Lung (tissue), 12 donors: Measurements from ENCODE around the gene BMP8A. TPM values are rescaled to one million over a fixed set of nuclear protein-coding genes. Genes with fewer than 3 reads are reported as not detected.

Source experiments
- ATAC-seq: fragments of 200-7000 bp; cut with Tn5 transposase; one replicate; pipeline ENCODE4 v1.9.1; 2020; ENCODE audit warnings: moderate number of reproducible peaks; ENCODE audit not compliant: insufficient read depth, low FRiP score
- DNase-seq, 3 donors: peaks; one replicate each; pipeline ENCODE4 v3.0.0-alpha.2; 2013 to 2017
- H3K27ac ChIP-seq, 2 donors: one replicate each; pipeline ENCODE4 v1.5.1; 2013; ENCODE audit warnings: mild to moderate bottlenecking in 2 of 2, moderate library complexity in 2 of 2, control low read depth in 1 of 2, inconsistent platforms in 1 of 2, low read depth in 1 of 2, low read length in 1 of 2
- H3K27me3 ChIP-seq, 3 donors: one replicate each; pipeline ENCODE4 v1.5.1; 2013; ENCODE audit warnings: low read length in 2 of 3; ENCODE audit not compliant: control insufficient read depth in 3 of 3, insufficient read depth in 3 of 3
- H3K36me3 ChIP-seq, 4 donors: one replicate each; pipeline ENCODE4 v1.5.1; 2013; ENCODE audit warnings: low read length in 4 of 4, mild to moderate bottlenecking in 1 of 4, moderate library complexity in 1 of 4; ENCODE audit not compliant: control insufficient read depth in 4 of 4, insufficient read depth in 4 of 4
- H3K4me1 ChIP-seq, 5 donors: one replicate each; pipeline ENCODE4 v1.5.1; 2013; ENCODE audit warnings: low read length in 5 of 5, mild to moderate bottlenecking in 2 of 5, moderate library complexity in 1 of 5; ENCODE audit not compliant: control insufficient read depth in 5 of 5, insufficient read depth in 5 of 5
- H3K4me3 ChIP-seq: one replicate; pipeline ENCODE4 v1.5.1; 2013; ENCODE audit warnings: mild to moderate bottlenecking, control low read depth, moderate library complexity
- H3K9ac ChIP-seq, 2 donors: one replicate each; pipeline ENCODE4 v1.5.1; 2013; ENCODE audit warnings: low read length in 2 of 2, control low read depth in 1 of 2; ENCODE audit not compliant: insufficient read depth in 1 of 2
- H3K9me3 ChIP-seq, 4 donors: one replicate each; pipeline ENCODE4 v1.5.1; 2013; ENCODE audit warnings: low read length in 3 of 4, mild to moderate bottlenecking in 1 of 4, moderate library complexity in 1 of 4; ENCODE audit not compliant: control insufficient read depth in 4 of 4, insufficient read depth in 3 of 4
- CTCF ChIP-seq: IDR thresholded peaks from 2 replicates; pipeline ENCODE4 v1.5.1; 2012; ENCODE audit warnings: mild to moderate bottlenecking; ENCODE audit errors: control extremely low read depth, extremely low read depth
- WGBS, 2 donors: extraction: QIAGEN DNeasy Blood & Tissue Kit; methylation state at CpG; one replicate each; pipeline ENCODE4 v1.1.7; 2013; 5-methylcytosine and 5-hydroxymethylcytosine counted together
- polyA plus RNA-seq, 2 donors: library from polyadenylated mRNA; stranded (reverse); fragments of 200-250 nt; gene quantifications; one replicate each; pipeline ENCODE4 v1.2.1, GENCODE V29; 2013
- total RNA-seq, 2 donors: library from RNA; depleted of rRNA in 1 of 2; stranded (reverse); fragments of >200 nt in 1 of 2; gene quantifications; one replicate each; pipeline ENCODE4 v1.2.1, GENCODE V29; 2014 to 2021
- donor health status: control.
- donor health status: control.
- donor health status: Bipolar disorder and iron deficiency.
- donor health status: healthy.
- donor health status: DM: yes; HTN: yes; CAD: no.

BMP8A gene
- total and polyA plus RNA-seq, 4 donors: 0.30 to 0.68 (median 0.55) TPM; not detected in 1

DNA sequence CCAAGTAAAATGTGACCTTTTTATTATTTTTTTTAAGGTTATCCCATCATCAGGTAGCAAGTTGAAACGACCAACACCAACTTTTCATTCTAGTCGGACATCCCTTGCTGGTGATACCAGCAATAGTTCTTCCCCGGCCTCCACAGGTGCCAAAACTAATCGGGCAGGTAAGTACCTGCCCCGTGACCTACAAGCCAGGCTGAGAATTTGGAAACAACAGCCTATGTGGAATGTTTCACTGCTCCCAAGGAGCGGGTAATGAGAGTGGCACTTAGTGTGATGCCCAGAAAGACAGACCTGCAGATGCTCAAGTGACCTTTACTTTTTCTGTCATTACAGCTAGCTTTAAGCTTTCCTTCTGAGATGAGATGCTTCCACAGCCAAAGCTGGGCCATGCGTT is 6.9 kb upstream of the BMP8A start:
- TF ChIP-seq CTCF: no peak
- Histone ChIP-seq H3K27ac (no peak overlapping the region), H3K9ac (no peak overlapping the region), H3K36me3 (peaks cover 31 to 70% (median 55%) of the 10 kb centered on the region in 4 donors), H3K9me3 (no peaks in the 10 kb centered on the region), H3K27me3 (peaks cover 0 to 2% (median 0%) of the 10 kb centered on the region in 3 donors), H3K4me1 (peaks cover 0 to 2% (median 0%) of the 10 kb centered on the region in 5 donors), H3K4me3 (no peak overlapping the region)
- DNase-seq (no peak), ATAC-seq (no peak)
- 93 to 94% methylated on average over 7 of the region's 7 CpGs for WGBS, 2 donors

DNA sequence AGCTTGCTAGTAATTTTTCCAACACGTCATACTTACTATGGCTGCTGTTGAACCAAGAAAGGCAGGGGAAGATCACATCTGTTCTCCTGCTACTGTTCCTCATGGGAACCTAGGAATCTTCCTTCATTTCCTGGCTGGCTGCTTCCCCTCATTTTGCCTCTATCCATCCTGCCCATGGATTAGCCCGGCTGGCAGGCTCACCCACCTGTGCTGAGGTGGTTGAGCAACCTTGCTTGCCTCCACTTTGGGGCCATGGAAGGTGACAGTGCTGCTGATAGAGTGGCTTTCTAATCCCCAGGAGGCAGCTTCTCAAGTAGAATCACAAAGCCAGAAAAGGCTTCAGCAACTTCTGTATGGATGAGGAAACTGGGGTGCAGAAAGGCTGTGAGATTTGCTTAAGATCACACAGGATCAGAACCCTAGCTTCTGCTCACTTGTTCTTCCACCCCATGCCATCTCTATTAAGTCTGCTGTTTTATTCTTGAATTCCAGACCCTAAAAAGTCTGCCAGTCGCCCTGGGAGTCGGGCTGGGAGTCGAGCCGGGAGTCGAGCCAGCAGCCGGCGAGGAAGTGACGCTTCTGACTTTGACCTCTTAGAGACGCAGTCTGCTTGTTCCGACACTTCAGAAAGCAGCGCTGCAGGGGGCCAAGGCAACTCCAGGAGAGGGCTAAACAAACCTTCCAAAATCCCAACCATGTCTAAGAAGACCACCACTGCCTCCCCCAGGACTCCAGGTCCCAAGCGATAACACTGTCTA is 6.2 kb upstream of the BMP8A start:
- ATAC-seq (no peak), DNase-seq (no peak)
- Histone ChIP-seq H3K4me3 (no peak overlapping the region), H3K9me3 (no peaks in the 10 kb centered on the region), H3K27me3 (peaks cover 0 to 2% (median 0%) of the 10 kb centered on the region in 3 donors), H3K4me1 (peaks cover 0 to 2% (median 0%) of the 10 kb centered on the region in 5 donors), H3K9ac (no peak overlapping the region), H3K36me3 (peaks cover 25 to 63% (median 50%) of the 10 kb centered on the region in 4 donors), H3K27ac (no peak overlapping the region)
- TF ChIP-seq CTCF: no peak
- WGBS, 2 donors: 87 to 90% methylated on average over 14 of the region's 14 CpGs

GRCh38 chr1:39488012-39488545 is 3.4 kb upstream of the BMP8A start:
- peaks cover 17 to 43% (median 33%) of the 10 kb centered on the region in 4 donors for H3K36me3 ChIP-seq
- no peak for TF ChIP-seq CTCF
- WGBS, 2 donors: 84 to 92% methylated on average over 5 of the region's 5 CpGs

More at GRCh38 chr1:39488012-39488545, 3.4 kb upstream of the BMP8A start:
- peaks cover 0 to 12% (median 11%) of the 10 kb centered on the region in 3 donors for H3K27me3 ChIP-seq
- DNase-seq (no peak), ATAC-seq (no peak)
- H3K27ac ChIP-seq: no peak overlapping the region
- H3K9ac ChIP-seq: no peak overlapping the region
- H3K9me3 ChIP-seq: no peaks in the 10 kb centered on the region
- no peak overlapping the region for H3K4me3 ChIP-seq
- H3K4me1 ChIP-seq: peaks cover 0 to 9% (median 0%) of the 10 kb centered on the region in 5 donors
